HG03439 (cell line): Measurements from ENCODE around the gene ARRB1.
"Not testable (repeated sequence)": the region's sequence is repeated elsewhere in the genome, so short reads cannot be mapped to it uniquely, and the experiment has no call there.

ENCODE experiments used
- ATAC-seq: cut with Tn5 transposase; IDR thresholded peaks from one replicate; pipeline ENCODE4 v1.9.1; 2021; ENCODE audit warnings: mild to moderate bottlenecking, moderate library complexity; ENCODE audit not compliant: unreplicated experiment

Gene ARRB1

DNA sequence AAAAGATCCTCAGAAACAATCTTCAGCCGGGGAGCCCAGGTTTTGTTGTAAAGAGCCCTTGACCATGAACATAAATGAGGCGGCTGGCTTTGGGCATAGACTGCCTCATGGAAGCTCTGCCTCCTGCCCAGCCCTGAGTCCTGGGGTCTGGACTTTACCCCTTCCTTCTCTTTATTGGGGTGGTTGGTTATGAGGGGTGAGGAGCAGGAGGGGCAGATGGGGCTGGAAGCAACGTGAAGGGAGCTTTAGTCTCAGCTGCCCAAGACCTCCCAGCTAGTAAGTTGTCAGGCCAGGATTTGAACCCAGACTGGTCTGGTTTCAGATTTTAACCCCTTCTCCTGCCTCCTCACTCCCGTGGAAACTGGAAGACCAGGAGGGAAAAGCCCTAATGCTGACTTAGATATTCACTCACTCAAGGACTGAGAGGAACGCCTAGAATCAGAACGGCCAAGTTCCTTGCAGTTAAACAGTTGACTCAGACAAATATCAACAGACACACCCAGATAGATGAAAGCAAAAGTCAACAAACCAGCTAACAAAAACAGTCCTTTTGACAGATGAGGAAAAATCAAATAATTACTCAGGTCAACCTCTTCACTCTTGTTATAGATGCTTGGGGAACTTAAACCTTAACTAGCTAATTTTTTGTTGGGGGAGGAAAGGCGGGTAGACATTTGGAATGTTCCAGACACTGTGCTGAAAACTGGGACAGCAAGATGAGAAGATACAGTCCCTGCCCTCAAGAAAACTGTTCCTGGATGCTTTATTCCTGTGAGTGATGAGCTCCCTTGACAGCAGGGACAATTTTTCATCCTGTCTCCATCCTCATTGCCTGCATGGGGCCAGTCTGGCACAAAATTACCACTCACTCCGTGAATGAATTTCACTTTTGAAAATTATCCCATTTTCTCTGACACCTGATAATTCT lies 20.8 kb upstream of the ARRB1 start:
- no peak for ATAC-seq

DNA sequence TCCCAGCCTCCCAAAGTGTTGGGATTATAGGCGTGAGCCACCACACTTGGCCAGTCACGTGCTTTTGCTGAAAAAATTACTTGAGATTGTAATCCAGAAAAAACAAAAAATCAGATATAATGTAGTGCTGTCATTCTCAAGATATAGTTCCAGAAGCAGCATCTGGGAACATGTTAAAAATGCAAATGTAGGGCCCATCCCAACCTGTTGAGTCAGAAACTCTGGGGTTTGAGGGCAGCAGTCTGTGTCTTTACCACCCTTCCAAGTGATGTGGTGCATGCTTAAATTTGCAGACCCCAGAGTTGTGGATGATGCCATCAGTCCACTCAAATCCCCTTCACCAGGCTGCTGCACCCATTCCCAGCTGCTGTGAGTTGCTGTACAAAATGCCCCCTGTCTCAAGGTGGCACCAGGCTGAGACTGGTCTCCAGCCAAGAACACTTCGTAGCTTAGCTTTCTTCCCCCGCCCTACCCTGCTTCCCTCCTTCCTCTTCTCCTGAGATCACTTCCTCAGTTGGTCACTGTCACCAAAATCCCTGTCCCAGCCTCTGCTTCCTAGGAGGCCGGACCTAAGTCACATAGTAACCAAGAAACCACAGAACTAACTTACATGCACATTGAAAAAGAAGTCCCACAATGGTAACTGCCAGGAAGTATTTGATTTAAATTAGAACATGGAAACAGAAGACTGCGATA lies 18.2 kb upstream of the ARRB1 start:
- no peak for ATAC-seq

DNA sequence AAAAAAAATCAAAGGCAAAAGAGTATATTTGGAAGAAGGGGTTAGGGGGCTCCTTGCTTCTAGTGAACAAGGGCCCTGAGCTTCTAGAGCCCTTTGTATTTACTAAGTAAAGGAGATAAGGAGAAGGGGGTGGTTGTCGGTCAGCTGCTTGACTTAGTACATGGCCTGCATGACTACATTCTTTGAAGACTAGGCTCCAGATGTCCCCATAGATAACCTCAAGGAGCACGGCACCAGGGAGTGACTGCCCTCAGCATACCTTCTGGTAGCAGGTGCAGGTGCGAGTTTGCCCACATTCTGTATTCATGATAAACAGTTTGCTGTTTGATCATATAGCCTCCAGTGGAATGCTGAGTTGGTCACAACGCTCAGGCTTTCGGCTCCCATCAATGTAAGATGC lies 15.4 kb upstream of the ARRB1 start:
- not testable (repeated sequence) for ATAC-seq

DNA sequence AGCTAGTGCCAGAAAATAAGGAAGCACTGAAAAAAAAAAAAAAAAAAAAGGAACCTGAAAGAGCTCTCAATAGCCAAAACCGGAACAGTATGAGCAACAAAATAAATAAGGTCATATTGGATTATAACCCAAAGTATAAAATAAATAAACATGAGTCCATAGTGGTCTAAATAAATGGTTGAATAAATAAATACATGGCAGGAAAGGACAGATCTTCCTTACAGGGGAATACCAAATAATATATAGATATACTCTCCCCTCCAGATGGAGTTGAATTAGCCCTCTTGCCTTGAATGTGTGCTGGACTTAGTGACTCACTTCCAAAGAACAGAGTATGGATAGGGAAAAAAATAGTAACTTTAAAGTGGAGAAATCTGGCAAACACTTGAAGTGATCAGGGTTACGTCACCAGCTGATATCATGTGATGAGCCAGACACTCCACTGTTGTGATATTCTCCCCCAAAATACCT lies 14.3 kb upstream of the ARRB1 start:
- ATAC-seq = no peak

DNA sequence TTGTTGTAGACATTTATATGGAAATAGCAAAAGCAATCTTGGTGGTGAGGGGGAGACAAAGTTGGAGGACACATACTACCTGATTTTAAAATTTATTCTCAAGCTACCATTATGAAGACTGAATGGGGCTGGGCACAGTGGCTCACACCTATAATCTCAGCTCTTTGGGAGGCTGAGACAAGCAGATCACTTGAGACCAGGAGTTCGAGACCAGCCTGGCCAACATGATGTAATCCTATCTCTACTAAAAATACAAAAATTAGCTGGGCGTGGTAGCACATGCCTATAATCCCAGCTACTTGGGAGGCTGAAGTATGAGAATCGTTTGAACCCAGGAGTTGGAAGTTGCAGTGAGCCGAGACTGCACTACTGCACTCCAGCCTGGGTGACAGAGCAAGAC lies 10.8 kb upstream of the ARRB1 start:
- ATAC-seq = not testable (repeated sequence)

DNA sequence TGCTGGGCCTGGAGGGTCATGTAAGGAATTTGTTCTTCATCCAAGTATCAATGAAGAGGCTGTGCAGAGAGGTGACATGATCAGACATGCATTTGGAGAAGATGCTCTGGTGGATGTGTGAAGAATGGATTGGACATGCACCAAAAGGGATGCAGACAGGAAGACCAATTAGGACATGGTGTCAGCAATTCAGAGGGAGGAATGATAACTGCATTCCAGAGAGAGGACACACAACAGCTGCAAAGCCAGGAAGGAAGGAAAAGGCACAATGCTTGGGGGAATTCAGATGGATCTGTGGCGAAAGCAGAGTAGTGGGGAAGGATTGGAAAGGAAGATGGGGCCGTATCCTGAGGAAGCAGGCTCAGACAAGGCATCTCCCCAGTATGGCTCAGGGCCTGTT lies 5.2 kb upstream of the ARRB1 start:
- no peak for ATAC-seq

DNA sequence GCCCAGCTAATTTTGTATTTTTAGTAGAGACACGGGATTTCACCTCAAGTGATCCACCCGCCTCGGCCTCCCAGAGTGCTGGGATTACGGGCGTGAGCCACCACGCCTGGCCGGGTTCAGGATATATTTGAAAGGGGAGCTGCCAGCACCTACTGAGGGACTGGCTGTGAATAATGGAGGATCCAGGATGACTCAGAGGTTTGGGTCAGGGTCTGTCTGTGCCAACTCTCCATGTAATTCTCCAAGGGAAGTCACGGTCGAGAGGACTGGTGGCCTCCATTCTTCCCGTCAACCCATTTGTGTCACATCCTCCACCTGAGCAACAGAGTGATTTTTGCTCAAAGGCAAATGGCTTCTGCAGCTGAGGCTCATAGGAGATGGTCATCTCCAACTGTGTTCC lies 3.6 kb upstream of the ARRB1 start:
- no peak for ATAC-seq

DNA sequence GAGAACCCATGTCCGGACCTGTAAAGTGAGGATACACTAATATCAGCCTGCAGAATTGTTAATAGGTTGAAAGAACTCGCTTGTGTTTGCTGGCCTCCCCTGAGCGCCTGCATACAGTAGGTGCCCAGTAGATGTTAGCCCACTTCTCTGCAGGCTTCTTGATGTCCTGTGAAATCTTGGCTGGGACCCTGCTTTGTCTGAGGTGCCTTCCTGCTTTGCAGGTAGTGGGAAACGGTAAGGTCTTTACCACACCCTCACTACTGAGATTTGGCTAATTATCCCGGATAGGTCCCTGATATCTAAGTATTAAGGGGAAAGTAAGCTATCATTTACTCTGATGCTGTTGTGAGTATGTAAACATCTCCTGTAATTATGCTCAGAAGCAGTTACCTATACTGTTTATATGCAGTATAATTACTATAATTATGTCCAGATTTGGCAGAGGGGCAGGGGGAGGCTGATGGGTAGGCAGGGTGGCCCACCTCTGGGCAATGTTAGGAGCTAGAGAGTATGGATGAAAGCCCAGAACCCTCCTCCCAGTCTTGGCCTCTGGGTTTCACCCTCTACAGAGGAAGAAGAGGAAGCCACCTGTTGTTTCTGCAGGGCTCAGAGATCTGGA lies 1.2 kb upstream of the ARRB1 start:
- no peak for ATAC-seq

DNA sequence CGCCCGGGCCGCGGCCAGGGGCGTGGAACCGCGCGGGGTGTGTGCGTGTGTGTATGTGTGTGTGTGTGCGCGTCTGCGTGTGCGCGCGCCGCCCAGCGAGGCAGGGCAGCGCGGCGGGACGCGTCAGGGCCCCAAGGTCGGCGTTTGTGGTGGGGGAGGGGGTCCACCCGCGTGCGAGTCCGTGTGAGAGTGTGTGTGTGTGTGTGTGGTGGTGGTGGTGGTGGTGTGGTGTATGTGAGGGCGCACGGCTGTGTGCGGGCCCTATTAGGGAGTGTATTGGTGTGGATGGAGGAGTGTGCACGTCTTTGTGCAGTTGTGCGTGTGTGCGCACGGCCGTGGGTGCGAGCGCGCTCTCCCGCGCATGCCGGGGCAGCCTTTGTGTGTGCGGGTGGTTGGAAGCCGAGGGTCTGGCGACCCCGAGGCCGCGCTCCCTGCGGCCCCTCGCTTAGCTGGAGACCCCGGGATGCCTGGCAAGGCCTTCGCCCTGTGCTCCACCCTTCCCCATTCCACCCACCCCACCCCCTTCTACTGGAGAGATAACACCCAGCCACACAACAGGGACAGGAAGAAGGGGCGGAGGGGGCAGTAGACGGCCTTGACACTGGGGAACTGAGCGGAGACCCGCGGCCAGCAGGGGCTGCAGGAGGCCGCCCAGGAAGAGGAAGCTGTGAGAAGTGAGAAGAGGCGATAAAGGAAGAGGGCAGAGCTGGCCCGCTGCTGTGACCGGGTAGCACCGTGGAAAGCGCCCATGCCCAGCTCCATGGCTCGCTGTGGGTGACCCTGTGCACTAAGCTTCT lies 528 bp upstream of the ARRB1 start:
- no peak for ATAC-seq

DNA sequence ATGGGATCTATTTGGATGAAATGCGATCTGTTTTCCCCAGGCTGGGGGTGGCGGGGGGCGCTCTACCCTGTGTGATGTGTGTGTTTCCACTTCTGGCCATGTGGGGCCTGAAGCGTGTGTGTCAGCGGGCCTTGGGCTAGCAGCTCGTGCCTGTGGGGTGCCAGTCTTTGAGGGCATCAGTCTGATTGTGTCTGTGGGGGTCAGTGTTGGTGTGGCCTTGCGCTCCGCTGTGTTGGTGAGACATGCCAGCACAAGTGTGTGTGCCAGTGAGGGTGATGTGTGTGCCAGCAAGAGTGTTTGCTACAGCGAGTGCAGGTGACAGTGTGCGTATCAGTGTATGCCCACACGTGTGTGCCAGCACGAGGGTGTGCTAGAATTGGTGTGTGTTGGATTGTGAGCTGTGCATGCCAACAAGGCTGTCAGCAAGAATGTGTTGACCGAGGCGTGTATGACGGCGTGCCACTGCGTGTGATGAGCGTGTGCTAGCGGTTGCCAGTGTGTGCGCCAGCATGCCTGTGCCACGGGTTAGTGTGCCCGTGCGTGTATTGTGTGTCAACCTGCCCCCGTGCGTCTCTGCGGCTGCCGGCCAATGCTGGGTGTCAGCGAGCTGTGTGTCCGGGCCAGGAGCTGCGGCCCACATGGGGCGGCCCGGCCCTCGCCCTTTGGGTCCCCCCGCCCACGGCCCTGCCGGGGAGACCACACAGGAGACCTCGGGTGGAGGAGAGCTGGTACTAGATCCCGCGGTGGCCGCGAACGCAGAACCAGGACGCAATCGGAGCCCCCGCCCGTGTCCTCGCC lies 519 bp downstream of the ARRB1 start:
- no peak for ATAC-seq

DNA sequence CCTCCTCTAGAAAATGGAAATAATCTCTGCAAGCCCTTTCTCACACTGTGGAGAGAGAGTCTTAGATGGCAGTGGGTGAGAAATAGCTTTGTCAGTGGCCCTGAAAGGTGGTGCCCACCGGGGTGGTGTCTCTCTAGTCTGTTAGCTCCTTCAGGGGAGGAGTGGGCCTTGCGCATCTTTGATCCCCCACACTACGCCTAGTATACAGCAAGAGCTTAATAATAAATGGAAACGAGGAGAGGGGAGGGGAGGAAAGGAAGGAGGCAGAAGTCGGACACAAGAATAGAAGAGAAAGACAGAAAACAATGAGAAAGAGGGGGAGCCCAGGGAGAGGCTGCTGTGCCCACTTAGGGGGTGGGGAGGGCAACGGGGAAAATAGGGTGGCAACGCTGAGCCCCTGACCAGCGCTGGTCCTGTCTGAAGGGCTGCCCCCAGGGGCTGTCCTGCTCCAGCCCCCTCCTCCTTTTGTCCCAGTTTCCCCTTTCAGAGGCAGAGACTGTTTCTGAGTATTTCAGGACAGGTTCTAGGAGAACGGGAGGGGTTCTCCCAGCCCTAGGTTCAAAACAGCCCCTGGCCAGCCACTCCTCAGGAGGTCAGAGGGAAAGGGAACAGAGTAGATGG lies 1.2 kb downstream of the ARRB1 start:
- ATAC-seq = no peak

DNA sequence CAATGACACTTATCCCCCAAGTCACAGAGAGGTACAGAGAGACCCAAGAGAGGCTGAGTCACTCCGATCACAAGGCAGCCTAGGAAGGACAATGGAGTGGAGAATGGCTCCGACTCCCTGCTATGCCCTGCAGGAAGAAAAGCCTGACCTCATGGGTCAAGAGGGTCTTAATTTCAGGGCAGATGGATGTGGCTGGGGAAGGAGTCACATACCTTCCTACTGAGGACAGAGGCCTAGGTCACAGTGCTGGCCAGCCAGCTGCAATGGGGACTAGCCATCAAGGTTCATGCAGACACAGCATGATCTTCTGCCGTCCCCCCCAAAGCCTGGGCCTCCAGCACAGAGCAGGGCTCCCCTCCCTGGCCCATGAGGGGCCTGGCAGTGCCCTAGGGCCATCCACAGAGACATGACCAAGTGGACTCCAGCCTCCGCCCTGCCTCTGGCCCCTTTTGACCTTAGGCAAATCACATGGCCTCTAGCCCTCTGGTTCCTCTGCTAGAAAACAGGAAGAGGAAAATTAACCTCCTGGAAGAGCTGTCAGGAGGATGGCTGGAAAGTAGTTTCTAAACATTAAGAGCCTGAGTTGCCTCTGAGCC lies 1.8 kb downstream of the ARRB1 start:
- no peak for ATAC-seq

DNA sequence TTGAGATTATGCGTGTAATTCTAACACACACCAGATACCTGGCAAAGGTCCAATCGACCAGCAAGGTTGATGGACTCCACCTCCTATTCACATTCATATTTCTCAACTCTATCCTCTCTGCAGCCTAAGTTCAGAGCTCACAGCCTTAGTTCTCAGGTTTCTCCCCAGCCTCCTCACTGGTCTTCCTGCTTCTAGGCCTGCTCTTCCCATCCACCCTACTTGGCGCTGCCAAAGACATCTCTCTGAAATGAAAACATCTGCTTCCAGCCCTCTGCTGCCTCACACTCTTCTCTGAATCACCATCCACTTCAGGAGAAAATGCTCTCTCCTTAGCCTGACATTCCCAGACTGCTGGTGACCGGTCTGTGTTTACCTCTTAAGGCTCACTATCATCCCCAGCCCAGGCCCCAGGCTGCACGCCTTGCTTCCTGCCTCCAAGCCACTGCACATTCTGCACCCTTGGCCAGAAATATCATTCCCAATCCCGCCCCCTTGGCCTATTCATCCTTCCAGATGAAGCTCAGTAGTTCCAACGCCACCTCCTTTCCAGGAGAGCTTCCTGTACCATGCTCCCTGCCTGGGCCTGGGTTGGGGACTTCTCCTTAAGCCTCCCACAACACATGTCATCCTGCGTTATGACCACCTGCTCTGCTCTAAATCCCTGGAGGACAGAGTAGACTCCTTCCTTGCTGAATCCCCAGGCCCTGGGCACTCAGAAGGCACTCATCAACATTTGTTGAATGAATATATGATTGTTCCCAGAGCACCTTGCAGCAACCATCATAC lies 3.5 kb downstream of the ARRB1 start:
- ATAC-seq = no peak

DNA sequence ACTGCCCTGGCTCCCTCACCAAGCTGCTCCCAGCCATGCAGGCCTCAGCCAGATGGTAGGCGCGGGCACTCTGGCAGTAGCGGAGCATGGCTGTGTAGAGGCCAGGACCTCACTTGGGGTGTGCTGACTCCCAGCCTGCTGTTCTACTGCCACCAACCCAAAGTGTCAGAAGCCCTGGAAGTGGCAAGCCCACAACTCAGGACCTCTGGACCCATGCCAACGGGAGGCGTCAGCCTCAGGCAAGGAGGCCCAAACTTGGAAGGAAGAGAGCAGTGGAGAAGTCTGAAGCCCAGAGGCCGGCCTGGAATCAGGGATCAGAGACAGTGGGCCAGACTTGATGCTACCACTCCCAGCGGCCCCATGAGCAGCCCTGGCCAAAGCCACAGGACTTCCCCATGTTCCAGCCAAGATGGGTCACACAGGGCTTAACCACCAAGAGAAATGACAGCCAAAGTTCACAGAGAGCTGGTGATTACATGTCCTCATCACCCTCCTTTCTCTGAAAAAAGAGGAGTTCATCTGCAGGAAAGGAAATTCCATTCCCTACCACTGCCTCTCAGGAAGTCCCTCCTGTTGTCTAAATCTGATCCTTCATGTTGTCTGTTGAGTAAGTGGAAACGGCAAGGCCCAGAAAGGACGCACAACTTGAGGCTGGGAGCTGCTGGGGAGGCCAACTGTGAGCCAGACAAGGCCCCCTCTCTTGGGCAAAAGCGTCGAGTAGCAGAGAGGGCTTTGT lies 4.4 kb downstream of the ARRB1 start:
- no peak for ATAC-seq

DNA sequence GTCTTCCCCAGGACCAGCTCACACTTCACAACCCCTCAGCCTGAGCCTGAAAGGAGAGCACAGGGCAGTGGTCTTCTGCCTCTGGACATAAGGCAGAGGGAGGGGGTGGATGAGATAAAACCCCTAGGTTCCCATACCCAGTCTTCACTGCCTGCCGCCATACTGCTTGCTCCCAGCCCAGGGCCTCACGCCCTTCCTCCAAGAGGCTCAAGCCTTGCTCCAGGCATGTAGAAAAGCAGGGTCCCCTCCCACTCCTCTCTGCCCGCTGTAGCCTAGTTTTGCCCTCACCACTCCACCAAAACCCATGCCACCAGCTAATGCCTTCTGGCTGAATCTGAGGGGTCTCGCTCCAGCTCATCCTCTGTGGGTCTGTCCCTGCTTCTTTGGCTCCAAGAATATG lies 5.2 kb downstream of the ARRB1 start:
- ATAC-seq = no peak

DNA sequence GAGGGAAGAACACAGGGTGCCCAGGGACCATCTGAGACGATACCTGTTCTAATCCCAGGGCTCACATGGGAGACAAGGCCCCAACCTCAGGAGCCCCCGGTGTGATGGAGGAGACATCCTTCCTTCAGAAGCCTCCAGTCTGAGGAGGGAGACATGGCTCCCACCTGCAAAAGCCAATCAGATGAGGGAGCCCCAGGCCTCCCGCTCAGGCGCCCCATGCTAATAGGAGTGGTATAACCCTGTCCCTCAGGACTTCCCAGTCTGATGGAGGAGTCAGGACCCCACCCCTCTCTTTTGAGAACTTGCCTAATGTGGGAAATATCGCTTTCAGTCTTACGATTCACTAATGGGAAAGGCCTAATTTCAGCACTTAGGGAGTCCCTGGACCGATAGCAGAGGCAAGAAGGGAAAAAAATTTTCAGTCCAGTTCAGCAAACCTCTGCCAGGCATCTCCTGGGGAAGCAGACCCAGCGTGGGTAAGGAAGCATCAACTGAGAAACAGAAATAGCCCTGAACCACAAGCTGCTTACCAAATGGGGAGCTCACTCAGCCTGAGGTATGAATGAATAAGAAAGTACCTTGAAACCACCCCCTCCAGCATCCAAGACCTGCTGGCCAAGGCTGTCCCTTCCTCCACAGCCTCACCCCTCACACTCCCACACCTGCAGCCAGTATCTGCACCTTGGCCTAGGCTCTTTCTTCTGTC lies 5.9 kb downstream of the ARRB1 start:
- ATAC-seq = no peak

DNA sequence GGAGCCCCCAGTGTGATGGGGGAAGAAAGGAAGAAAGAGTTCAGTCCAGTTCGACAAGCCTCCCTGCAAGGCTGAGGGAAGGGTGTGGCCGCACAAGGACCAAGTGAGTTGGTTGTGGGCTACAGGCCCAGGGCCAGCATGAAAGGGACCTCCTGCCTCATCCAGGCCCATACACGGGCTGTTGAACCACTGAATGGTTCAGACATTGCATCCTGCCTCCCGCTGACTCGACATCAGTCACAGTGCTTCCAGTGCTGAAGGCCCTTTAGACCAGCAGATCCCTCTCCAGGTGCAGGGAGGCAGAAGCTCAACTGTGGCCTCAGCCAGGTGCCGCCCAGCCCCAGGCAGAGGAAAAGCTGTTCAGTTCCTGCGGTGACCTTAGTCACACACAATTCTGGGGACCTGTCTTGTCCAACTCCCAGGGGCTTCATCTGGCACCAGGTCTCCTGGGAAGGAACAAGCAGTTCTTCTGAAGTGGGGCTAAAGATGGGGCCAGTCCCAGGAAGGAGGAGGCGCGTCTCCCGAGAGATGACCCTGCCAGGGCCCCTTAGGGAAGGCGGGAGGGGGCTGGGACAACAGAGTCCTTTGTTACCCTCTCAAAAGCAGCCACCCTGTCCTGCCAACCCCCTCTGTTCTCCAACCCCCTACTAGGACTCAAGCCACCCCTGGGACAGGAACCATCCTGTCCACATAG lies 6.6 kb downstream of the ARRB1 start:
- no peak for ATAC-seq
